ENCODE results near the gene CLEC16A.

- TF ChIP-seq CTCF (IDR thresholded peaks at IDR 0.05) (no peak), POLR2A (IDR thresholded peaks at IDR 0.05) (no peak)
Observed at GRCh38 chr16:11007714-11008280, 63.4 kb downstream of the CLEC16A start.
